ENCODE measurements around the gene AGPAT4.
"Not testable (repeated sequence)": the region's sequence is repeated elsewhere in the genome, so short reads cannot be mapped to it uniquely, and the experiment has no call there.

AGPAT4 gene

DNA sequence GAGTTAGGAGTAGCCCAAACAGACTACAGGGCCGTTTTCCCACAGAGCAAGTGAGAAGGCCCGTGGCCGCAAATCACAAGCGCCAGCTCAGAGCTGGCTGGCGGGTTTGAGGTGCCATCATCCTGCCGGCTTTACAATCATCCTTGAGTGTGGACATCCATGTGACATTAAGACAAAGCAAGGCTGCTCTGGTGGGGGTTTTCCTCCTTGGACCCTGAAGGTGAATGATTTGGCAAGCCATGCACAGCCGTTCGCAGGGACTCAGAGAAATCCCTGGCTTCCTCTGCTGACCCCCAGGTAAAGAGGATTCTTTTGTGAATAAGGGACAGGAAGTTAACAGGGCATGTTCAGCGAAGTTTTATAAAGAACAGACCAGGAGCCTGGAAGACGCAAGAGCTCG is 137.2 kb downstream of the AGPAT4 start:
- no peak for DNase-seq

DNA sequence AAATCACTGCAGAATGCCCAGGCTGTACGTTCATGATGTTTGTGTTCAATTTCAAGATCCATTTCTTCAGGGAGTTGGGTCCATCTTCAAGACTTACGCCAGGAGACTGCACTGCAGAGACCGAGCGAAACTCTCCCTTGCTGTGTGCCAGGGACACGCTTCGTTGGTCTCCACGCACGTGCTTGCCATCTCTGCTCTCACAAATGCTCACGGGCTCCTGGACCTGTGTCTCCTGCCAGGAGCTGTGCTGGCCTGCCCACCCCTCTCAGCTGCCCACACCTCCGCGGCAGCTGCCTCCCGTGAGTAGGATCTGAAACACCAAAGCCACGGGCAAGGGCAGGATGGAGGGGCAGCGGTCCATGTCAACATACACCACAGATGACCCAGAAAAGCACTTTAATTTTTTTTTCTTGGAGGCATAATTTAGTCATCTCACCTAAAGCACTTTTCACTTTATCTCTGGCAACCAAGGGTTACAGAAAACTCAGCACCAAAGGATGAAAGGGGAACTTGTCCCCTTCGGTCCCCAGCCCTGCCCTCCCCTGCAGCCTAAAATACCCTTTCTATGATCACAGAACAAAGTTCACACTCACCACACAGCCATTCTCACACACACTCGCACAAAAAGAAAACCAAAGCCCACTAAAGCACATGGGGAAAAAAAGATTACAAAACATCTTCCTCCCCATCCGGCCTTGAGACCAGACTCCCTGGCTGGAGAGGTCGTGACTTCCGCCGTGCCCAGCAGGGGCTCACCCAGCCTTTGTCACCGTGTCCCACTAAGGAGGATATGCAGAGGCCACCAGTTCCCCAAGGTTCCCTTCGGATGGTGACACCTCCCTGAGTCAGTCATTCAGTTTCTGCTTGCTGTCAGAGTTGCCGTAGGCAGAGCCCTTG is 137.9 kb downstream of the AGPAT4 start:
- no peak for DNase-seq

DNA sequence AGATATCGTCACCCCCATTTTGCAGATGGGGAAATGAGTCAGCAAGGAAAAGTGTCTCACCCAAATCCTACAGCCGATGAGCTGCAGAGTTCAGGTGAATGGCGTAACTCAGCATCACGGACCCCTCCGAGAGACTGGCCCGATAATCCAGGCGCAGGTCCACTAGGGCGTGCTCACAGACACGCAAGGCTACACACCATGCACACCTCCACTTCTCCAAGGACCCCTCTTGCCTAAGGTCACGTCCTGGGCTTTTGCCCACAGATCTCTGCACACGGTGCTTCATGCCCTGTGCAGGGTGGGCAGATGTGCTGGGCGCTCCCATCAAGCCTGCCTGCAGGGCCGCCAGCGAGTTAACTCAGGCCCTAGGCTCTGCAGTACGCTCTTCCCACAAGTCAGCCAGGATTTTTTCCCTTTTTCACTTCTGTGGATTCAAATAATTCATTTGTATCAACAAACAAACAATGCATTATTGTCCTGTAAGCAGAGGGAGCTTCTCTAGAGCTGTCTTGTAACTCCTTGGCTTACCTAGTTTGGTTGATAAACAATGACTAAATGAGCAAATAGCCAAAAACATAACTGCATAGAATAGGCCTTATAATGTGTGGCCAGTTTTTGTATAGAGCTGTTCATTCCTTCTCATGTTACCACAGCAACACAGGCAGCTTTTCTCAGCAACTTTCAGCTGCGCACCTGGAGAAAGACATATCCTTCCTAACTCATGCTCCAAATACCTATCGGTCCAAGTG is 139.1 kb downstream of the AGPAT4 start:
- DNase-seq, result no peak

DNA sequence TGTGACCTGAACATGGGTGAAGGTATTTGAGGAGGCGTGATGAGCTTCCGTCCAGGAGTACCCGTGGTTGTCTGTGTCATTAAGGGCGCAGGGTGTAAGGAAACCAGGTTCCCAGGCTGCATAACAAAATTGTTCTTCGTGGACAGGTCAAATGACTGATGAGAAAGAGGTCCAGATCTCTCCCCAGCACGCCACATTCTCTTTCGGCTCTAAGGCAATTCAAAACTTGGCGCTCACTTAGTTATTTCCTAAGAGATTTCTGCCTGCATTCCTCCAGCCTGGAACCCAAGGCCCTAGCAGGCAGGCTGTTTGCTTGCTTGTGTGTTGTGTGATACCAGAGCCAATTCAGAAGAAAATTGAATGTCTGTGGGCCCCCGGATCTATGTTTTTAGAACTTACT is 139.9 kb downstream of the AGPAT4 start:
- no peak for DNase-seq

DNA sequence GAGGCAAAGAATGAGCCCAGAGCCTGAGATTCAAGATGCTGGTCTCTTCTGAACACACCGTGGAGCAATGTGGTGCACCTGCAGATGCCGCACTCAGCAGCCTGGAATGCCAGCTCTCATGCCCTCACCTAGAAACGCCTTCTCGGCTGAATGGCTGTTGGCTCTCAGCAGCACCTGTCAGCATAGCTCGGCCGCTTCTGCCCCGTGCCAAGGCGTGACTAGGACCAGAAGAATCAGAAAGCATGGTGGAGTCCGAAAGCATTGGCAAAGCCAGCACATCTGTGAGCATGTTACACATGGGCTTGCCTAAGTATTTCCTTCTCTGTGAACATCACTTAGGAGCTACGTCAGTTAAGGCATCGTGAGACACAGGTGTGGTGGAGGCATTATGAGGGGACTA is 141.5 kb downstream of the AGPAT4 start:
- DNase-seq, result no peak

DNA sequence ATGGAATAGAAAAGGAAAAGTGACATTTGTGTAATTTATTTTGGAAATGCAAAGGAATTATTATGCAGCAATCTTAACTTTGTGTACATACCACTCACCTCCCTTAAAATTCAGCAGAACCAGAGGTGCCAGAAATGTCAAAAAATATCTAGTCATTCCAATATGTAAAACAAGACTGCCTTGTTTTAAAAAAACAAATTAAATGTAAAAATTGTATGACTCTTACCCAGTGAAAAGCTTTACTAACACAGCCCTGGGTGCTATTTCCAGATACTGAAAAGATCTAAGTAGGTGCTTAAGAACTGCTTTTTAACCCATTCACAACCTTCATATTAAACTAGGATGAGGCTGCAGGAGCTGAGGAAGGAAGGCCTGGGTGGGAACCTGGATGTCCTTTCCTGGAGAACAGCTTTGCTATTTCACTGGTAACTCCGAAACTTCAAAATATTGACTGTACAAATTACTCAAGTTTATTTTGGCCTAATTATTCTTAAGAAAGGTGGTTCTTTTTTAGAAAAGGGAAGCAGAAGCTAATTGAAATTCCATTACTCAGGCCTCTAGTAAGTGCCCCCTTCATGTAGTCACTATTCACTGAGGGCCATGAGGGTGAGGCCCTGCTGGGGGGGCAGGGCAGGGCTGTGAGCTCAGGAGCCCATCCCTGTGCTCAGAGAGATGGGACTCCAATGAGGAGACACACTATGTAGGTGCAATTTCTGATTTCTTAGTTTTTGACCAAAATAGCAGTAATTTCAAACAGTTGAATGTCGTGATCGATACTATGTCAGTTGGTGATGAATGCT is 142.7 kb downstream of the AGPAT4 start:
- DNase-seq, result no peak

DNA sequence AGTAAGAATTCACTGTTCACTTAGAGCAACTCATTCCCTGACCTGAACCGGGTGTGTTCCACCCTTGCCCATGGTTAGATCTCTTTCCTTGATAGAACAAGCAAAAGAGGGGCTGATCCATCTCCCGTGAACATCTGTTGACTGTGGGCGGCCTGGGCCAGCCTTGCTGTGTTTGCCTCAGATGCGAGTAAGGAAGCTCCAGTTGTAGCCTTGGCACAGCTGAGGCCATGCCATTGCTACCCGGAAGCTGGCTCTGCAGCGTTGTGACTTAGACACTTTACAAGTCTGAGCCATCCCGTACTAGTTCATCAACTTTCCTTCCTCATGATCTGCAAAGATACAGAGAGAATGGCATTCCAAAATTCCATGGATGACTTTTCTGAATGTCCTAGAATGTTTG is 143.3 kb downstream of the AGPAT4 start:
- no peak for DNase-seq

DNA sequence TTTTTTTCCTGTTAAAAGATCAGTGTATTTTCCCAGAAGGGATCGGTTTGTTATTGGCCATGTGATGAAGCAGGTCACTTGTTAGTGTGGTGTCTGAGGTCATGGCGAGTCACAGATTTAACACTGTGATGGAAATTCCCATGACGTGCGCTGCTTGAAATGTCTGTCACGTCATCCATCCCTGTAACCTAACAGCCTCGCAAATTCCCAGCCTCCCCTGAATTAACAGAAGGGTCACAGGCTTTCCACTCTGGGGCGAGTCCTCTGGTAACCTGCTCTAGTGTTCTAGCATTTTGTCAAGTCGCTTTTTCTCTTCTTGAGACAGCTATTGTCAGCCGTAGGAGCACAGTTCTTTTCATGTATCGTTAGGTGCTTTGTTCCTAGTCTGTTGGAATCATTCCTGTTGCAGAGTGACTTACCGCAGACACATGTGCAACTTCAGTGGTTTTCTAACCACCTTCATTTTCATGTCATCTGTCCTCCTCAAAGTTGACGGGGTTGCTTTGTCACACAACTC is 145.1 kb downstream of the AGPAT4 start:
- DNase-seq, result no peak

DNA sequence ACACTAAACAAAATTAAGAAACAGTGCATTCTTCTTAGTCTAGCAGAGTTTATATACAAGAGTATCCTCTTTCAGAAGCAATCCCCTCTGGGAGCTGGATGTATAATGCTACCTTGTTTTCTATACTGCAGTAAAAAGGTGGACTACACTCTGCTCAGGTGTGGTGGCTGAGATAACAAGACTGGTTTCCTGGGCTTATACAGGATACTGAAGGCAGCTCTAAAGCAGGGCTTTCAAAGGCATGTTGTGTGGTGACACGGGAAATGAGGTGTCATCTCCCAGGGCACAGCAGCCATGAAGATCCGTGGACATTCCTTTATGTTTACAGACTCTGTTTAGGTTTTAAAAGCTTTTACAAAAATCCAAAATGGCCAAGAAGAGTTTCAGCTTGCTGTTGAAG is 145.6 kb downstream of the AGPAT4 start:
- DNase-seq, result no peak

DNA sequence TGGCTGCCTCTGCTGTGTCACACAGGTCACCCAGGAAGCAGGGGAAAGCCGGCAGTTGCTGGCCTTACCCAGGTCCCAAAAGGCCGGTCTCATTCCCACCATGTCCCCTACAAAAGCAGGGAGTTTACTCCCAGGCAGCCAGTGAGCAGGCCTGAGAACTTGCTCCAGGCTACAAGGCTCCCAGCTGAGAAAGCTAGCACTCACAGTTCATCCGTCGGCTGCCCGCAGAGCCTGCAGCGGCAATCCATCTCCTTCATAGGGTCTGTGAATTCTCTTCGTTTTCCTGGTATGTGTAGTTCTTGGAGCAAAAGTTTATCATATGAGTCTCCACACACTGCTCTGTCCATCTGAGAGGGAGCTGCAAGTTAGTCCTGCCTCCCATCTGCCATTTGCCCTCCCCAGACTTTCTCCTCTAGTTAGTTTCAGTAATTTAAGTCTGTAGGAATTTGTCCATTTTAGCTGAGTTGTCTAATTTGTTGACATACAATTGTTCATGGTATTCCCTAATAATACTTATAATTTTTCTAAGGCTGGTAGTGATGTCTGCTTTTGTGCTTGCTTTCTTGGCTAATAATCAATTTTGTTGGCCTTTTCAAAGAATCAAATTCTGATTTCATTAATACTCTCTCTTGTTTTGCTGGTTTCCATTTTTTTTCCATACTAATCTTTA is 146.7 kb downstream of the AGPAT4 start:
- no peak for DNase-seq

DNA sequence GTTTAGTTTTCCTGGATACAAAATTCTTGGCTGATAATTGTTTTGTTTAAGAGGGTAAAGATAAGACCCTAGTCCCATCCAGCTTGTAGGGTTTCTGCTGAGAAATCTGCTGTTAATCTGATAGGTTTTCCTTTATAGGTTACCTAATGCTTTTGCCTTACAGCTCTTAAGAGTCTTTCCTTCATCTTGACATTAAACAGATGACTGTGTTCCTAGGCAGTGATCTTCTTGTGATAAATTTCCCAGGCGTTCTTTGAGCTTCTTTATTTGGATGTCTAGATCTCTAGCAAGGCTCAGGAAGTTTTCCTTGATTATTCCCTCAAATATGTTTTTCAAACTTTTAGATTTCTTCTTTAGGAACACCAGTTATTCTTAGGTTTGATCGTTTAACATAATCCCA is 148.3 kb downstream of the AGPAT4 start:
- DNase-seq, result no peak

DNA sequence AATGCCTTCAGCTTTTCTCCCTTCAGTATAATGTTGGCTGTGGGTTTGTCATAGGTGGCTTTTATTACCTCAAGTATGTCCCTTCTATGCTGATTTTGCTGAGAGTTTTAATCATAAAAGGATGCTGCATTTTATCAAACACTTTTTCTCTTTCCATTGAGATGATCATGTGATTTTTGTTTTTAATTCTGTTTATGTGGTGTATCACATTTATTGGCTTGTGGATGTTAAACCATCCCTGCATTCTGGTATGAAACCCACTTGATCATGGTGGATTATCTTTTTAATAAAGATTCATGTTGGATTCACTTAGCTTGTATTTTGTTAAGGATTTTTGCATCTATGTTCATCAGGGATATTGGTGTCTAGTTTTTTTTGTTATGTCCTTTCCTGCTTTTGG is 150.5 kb downstream of the AGPAT4 start:
- DNase-seq, result not testable (repeated sequence)

DNA sequence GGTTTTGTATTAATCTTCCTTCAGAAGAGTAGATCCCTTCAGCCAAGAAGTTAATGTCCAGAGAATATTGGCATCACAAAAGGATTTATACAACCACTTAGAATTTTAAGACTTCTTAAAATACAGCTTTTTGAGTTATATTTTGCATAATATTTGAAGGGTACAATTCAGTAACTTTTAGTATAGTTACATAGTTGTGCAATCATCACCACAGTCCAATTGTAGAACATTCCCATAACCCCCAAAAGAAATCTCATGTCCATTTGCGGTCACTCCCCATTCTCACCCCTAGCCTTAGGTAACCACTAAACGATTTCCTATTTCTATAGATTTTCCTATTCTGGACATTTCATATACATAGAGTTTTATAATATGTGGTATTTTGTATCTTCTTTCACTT is 155.9 kb downstream of the AGPAT4 start:
- DNase-seq, result no peak

DNA sequence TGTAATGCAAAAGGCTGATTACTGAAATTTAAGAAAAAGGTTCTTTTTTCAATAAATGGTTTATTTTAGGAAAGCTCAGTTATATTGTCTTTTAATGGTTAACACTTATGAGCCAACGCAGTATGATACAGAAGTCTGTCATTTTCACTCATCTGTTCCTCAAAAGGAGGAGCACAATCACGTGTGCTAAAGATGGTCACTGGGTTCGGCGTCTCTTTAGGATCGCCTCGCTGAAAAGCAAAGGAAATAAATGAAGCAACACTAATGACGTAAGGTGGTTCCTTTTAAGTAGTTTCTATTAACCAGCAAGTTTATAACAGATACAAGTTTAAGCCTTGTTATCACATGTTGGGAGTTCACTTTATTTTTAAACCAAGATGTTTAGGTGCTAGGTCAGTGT is 156.6 kb downstream of the AGPAT4 start:
- DNase-seq, result no peak

DNA sequence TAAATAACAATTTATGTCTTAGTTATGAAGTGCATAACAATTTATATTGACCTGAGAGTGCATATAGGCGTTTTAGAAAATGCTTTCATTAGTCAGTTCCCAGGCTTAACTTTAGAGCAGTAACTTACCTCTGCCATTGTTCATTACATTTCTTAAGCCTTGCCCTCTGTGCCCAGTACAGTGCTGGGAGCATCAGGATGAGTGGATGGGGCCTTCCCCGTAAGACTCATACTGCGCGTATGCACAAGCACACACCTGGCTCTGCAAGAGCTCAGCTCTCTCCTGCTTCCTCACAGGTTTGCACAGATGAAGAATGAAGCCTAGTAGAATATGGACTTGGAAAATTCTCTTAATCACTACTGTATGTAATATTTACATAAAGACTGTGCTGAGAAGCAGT is 157.3 kb downstream of the AGPAT4 start:
- DNase-seq, result no peak

DNA sequence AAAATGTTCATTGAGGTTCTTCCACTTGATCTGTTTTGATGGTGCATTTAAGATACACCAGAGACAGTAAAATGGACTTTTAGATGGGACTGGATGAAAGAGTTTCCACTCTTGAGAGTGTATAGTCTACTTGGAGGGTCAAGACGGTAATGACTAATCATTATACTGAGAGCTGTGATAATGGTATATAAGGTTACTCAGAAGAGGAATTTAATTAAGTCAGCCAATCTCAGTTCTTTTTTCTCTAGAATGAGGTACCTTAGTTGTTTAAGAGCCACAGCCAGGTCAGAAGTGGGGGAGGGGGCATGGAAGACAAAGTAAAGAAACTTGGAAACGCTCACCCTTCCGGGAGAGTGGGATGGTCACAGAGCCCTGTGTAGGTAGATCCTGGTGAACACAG is 158.4 kb downstream of the AGPAT4 start:
- DNase-seq, result no peak

DNA sequence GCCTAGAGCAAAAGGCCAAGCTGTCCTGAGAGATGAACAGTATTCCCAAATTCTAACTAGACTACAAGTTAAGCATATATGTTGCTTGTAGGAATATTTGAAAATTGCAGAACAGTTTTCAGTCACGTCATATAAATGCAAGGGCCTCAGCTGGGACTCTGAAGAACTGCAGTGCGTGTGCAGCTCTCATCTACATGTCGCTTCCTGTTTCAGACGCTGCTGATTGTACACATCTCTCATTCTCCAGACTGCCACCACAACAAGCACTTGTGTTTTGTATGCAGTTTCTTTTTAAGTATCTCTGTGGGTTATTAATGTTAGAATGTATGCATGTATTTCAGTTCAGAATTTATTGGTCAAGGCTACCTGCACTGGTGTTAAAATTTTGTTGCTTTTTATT is 162.6 kb downstream of the AGPAT4 start:
- no peak for DNase-seq

DNA sequence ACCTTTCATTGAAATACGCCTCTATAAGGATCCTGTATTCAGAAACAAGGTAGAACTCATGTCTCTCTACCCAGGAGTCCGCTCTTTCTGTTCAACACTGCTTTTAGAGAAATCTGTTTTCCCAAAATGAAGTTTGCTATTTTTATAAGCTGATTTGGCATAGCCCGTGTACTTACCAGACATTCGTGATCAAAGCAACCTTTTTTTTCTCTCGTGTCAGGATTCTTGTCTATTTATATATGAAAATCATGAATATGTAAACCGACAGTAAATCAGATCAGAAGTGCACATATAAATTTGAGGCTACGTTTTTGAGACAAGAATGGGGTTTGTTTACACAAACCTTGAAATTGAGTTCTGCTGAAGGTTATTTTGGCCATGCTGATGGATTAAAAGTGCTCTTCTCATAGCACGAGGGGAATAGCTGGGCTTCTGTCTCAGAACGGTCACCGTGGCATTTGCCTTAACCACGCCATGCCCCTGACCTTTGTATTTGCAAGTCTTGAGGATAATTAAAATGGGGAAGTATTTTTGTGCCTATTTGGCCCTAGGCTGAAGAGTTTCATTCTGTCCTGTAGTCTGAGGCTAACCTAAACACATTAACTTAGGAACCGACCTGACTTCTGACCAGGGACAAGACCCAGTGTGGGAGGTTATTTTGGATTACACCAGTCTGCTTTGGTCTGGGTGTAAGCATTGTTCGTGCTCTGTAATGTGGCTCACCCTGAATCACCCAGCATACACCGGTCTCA is 163.7 kb downstream of the AGPAT4 start:
- no peak for DNase-seq

DNA sequence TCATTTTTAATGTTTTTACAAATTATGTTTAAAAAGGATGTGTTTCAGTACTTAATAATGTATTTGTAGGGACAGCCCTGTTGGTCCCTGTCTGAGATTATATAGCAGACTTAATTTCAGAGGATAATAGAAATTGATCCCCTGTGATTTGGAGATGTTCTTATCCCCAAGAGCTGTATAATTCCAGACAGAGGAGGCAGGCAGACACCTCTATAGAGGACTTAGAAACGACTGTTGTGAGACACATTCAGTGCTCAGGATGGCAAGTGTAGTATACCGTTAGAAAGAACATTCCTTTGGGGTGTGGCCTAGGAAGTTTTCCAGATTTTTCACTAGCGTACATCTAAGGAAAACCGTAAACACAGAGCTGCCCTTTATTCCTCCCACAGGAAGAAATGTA is 164.5 kb downstream of the AGPAT4 start:
- no peak for DNase-seq

DNA sequence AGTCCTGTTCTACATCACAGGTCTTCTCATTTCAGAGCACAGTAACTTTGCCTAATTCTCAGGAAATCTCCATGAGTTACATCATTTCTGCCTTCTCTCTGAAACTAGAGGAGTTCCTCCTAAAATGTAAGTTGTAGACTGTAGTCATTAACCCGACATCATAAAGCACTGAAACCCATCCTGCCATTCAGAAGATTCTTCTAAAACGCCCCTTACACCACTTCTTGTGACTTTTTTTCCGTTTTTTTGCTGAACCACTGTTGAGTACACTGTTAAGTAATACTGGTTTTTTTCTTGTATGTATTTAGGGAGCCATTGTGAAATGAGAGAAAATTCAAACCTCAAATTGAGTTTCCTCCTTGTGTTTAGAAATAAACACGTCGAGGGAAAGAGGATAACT is 164.9 kb downstream of the AGPAT4 start:
- DNase-seq, result no peak

DNA sequence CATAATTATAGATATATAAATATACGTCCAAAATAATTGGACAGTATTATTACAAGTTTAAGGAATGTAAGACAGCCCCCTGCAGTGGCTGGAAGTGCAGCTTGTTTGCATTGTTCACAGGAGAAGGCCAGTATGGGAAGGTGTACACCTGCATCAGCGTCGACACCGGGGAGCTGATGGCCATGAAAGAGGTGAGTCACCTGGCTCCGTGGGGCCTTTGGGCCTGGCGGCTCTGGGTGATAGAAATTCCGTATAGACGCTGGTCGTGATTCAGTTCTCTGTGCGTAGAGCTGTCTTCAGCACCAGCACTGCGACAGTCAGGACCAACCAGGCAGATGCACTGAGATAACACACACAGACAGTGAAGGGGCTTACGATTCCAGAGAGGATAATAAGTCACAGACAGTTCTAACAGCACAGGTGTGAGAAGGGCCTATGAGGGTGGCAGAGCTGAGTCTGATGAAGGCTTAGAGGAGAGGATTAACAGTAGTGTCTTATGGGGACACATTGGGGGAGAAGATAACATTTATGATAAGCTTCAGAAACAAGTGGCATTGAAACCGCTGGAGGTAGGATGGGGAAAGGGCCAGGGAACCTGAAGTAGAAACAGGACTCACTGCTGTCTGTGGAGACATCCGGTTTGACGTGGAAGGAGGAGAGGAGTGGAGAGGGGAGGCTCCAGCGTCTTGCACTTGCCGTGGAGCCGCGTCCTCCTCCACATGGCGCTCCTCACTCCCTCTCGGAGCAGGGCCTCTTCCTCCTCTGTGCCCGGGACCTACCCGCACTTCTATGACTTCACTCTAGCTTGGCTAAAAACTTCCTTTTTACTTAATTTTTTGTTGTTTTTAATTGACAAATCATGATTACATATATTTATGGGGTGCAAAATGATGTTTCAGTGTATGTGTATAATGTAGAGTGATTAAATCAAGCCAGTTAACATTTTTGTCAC is 165.8 kb downstream of the AGPAT4 start:
- no peak for DNase-seq
